Body of pancreas (tissue), 4 donors: ENCODE results near the gene NISCH.

Experiments
- POLR2A ChIP-seq, 3 donors: fragments of 450-650 bp; IDR thresholded peaks; one replicate each; pipeline ENCODE4 v1.6.1; 2016; ENCODE audit warnings: antibody characterized with exemption in 3 of 3, mild to moderate bottlenecking in 2 of 3
- TF ChIP-seq, protein P1 (sequence below), 7 experiments: fragments of 450-650 bp in 4 of 7; fragments of 200-600 bp in 3 of 7; sonication (generic) in 3 of 7; IDR thresholded peaks; one replicate each; pipeline ENCODE4 v1.5.1; 2016 to 2019; ENCODE audit warnings: antibody characterized with exemption in 7 of 7

DNA sequence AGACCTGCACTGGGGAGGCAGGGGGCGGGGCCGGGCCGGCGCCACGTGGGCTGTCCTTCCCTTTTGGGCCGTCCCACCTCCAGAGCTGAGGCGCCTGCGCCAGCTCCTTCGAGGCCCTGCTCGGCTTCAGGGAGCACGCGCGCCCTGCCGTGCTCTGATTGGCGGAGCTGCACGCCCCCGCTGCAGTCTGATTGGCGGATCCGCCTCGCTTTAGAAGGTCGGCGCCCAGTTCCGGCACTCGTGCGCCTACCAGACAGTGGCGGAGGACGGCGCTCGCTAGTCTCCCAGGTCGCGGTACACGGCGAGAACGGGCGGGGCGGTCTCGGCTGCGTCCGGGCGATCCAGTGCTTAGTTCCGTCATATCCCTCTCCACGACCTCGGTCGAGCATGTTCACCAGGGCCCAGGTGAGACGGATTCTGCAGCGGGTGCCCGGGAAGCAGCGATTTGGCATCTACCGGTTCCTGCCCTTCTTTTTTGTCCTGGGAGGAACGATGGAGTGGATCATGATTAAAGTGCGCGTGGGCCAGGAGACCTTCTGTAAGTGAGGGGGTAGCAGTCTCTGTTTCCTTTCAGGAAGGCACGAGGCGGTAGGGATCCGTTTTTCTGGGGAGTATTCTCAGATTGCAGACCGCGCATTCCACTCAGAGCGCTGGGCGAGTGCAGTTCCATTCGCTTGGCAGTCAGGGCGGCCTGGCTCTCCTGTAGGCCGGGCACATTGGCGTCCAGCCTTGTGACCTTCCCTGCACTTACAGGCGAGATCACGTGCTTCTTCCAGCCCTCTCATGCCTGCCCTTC, 81.2 kb downstream of the NISCH start, which contains the start of gene UQCC5:
- peak; percentile 95 to 98 (median 98) for TF ChIP-seq POLR2A (IDR thresholded peaks at IDR 0.05)
- TF ChIP-seq, protein P1, sequence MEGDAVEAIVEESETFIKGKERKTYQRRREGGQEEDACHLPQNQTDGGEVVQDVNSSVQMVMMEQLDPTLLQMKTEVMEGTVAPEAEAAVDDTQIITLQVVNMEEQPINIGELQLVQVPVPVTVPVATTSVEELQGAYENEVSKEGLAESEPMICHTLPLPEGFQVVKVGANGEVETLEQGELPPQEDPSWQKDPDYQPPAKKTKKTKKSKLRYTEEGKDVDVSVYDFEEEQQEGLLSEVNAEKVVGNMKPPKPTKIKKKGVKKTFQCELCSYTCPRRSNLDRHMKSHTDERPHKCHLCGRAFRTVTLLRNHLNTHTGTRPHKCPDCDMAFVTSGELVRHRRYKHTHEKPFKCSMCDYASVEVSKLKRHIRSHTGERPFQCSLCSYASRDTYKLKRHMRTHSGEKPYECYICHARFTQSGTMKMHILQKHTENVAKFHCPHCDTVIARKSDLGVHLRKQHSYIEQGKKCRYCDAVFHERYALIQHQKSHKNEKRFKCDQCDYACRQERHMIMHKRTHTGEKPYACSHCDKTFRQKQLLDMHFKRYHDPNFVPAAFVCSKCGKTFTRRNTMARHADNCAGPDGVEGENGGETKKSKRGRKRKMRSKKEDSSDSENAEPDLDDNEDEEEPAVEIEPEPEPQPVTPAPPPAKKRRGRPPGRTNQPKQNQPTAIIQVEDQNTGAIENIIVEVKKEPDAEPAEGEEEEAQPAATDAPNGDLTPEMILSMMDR (IDR thresholded peaks at IDR 0.05) = peak in 2 of 7 experiments; percentile 5 to 17
